Breast epithelium (tissue), 4 donors: ENCODE measurements around the gene PADI2. TPM values are rescaled to one million over a fixed set of nuclear protein-coding genes. Genes with fewer than 3 reads are reported as not detected.

Experiments used
- DNase-seq, 2 donors: peaks; one replicate each; pipeline ENCODE4 v3.0.0-alpha.2; 2019; ENCODE audit warnings: low spot score in 2 of 2
- H3K27ac ChIP-seq, 2 donors: fragments of 200-600 bp; sonication (generic) in 1 of 2; one replicate each; pipeline ENCODE4 v1.5.1; 2016 to 2019; ENCODE audit warnings: mild to moderate bottlenecking in 1 of 2
- H3K27me3 ChIP-seq, 2 donors: fragments of 200-600 bp; sonication (generic) in 1 of 2; one replicate each; pipeline versions ENCODE4 v1.5.1 to v1.6.0; 2017 to 2019; ENCODE audit warnings: control low read depth in 1 of 2, mild to moderate bottlenecking in 1 of 2
- H3K36me3 ChIP-seq: fragments of 200-600 bp; one replicate; pipeline ENCODE4 v1.5.1; 2019
- H3K4me1 ChIP-seq, 2 donors: fragments of 200-600 bp; sonication (generic); one replicate each; pipeline ENCODE4 v1.5.1; 2016 to 2019; ENCODE audit warnings: control low read depth in 1 of 2
- H3K4me3 ChIP-seq, 3 donors: fragments of 200-600 bp; sonication (generic); 1 replicate in 2 of 3; 2 replicates in 1 of 3; pipeline ENCODE4 v1.5.1; 2016 to 2019; ENCODE audit warnings: mild to moderate bottlenecking in 3 of 3, moderate library complexity in 2 of 3
- H3K9me3 ChIP-seq, 2 donors: fragments of 200-600 bp; sonication (generic) in 1 of 2; one replicate each; pipeline ENCODE4 v1.5.1; 2016 to 2019; ENCODE audit warnings: control low read depth in 1 of 2
- POLR2A ChIP-seq: fragments of 450-650 bp; IDR thresholded peaks from one replicate; pipeline ENCODE4 v1.6.1; 2016; ENCODE audit warnings: antibody characterized with exemption, mild to moderate bottlenecking, moderate library complexity
- POLR2AphosphoS5 ChIP-seq, 3 donors: sonication (generic); formaldehyde crosslinking; IDR thresholded peaks; one replicate each; pipeline ENCODE4 v1.6.1; 2017; ENCODE audit warnings: antibody characterized with exemption in 3 of 3
- intact Hi-C: fragments of 100-400 bp; cut with DNase I; formaldehyde crosslinking; loops from one replicate; pipeline ENCODE4 v1.15.1; 2023; ENCODE audit warnings: low total_unique reads
- total RNA-seq, 3 donors: library from RNA; depleted of rRNA; stranded (reverse); fragments of >200 nt; gene quantifications; one replicate each; pipeline ENCODE4 v1.1.0, GENCODE V29; 2016
- TF ChIP-seq, protein P1 (sequence below), 3 donors: fragments of 450-650 bp; IDR thresholded peaks; one replicate each; pipeline ENCODE4 v1.5.1; 2016 to 2017; ENCODE audit warnings: antibody characterized with exemption in 3 of 3, mild to moderate bottlenecking in 3 of 3, moderate library complexity in 3 of 3

Gene PADI2
- total RNA-seq, 3 donors from 2014 or later, result 0.32 to 29.4 (median 9.2) TPM

DNA sequence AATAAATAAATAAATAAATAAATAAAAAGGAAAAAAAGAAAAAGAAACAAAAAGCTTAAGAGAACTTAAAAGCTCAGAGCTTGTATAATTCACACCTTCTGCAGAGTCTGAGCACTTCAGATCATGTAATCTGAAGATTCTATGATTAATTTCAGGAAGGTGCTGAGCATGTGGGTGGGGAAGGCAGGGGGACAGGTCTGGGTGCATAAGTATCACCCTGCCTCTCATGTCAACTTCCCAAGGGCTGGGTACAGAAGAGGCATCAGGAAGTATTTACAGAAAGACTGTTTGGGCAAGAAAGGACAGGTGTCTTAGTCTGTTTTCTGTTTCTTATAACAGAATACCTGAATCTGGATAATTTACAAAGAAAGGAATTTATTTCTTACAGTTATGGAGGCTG is 20.4 kb upstream of the PADI2 start:
- no peak for DNase-seq
- intact Hi-C loops, result no loop called here
- H3K27me3 ChIP-seq, result peaks cover 0 to 12% of the 10 kb centered on the region in 2 donors
- H3K4me3 ChIP-seq, result no peak overlapping the region
- H3K4me1 ChIP-seq, result no peaks in the 10 kb centered on the region
- no peak overlapping the region for H3K27ac ChIP-seq
- H3K9me3 ChIP-seq, result no peaks in the 10 kb centered on the region
- no peaks in the 10 kb centered on the region for H3K36me3 ChIP-seq
- no peak for TF ChIP-seq POLR2AphosphoS5 (IDR thresholded peaks at IDR 0.05)
- no peak for TF ChIP-seq POLR2A
- TF ChIP-seq, protein P1, sequence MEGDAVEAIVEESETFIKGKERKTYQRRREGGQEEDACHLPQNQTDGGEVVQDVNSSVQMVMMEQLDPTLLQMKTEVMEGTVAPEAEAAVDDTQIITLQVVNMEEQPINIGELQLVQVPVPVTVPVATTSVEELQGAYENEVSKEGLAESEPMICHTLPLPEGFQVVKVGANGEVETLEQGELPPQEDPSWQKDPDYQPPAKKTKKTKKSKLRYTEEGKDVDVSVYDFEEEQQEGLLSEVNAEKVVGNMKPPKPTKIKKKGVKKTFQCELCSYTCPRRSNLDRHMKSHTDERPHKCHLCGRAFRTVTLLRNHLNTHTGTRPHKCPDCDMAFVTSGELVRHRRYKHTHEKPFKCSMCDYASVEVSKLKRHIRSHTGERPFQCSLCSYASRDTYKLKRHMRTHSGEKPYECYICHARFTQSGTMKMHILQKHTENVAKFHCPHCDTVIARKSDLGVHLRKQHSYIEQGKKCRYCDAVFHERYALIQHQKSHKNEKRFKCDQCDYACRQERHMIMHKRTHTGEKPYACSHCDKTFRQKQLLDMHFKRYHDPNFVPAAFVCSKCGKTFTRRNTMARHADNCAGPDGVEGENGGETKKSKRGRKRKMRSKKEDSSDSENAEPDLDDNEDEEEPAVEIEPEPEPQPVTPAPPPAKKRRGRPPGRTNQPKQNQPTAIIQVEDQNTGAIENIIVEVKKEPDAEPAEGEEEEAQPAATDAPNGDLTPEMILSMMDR (IDR thresholded peaks at IDR 0.05), result no peak

- H3K27ac ChIP-seq, result no peak overlapping the region
- TF ChIP-seq POLR2A, result no peak
- TF ChIP-seq, protein P1 (IDR thresholded peaks at IDR 0.05), result no peak
- TF ChIP-seq POLR2AphosphoS5 (IDR thresholded peaks at IDR 0.05), result no peak
- intact Hi-C loops, result no loop called here
- no peaks in the 10 kb centered on the region for H3K9me3 ChIP-seq
- no peak overlapping the region for H3K4me3 ChIP-seq
- H3K27me3 ChIP-seq, result peaks cover 0 to 12% of the 10 kb centered on the region in 2 donors
- H3K4me1 ChIP-seq, result no peaks in the 10 kb centered on the region
- no peaks in the 10 kb centered on the region for H3K36me3 ChIP-seq
- DNase-seq, result no peak
Measured at GRCh38 chr1:17137441-17137840, 18.2 kb upstream of the PADI2 start.

DNA sequence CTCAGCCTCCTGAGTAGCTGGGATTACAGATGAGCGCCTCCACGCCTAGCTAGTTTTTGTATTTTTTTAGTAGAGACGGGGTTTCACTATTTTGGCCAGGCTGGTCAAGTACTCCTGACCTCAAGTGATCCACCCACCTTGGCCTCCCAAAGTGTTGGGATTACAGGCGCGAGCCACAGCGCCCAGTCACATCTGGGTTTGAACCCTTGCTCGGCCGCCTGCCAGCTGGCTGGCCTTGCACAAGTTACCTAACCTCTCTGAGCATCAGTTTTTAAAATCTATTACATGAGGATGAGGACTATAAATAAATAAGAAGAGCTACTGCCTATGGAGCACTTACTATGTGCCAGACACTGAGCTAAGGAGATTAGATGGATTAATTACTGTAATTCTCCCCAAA is 17.7 kb upstream of the PADI2 start:
- intact Hi-C loops, result no loop called here
- Histone ChIP-seq H3K36me3 (no peaks in the 10 kb centered on the region), H3K27me3 (peaks cover 0 to 12% of the 10 kb centered on the region in 2 donors), H3K4me1 (no peaks in the 10 kb centered on the region), H3K4me3 (no peak overlapping the region), H3K9me3 (no peaks in the 10 kb centered on the region), H3K27ac (no peak overlapping the region)
- no peak for DNase-seq
- TF ChIP-seq, protein P1 (IDR thresholded peaks at IDR 0.05), result no peak
- TF ChIP-seq POLR2AphosphoS5 (IDR thresholded peaks at IDR 0.05), result no peak
- no peak for TF ChIP-seq POLR2A

DNA sequence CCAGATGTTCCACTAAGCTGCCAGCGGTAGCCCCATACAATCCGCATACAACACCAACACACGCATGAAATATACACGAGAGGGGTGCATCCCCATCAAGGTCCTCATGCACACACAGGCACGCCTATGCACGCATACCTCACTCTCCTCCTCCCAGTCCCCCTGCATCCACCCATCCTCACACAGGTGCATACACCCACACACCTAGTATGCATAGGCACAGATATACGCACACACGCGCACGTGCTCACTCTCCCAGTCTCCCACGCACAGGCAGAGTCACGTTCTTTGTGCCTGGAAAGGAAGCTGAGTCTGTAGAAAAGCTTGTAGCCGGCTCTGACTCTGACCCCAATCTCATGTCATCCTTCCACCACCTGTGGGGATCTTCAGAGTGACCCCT is 16.9 kb upstream of the PADI2 start:
- H3K36me3 ChIP-seq, result no peaks in the 10 kb centered on the region
- DNase-seq, result no peak
- no peak overlapping the region for H3K4me3 ChIP-seq
- intact Hi-C loops, result no loop called here
- H3K27me3 ChIP-seq, result peaks cover 0 to 12% of the 10 kb centered on the region in 2 donors
- H3K27ac ChIP-seq, result no peak overlapping the region
- no peaks in the 10 kb centered on the region for H3K4me1 ChIP-seq
- TF ChIP-seq POLR2A (no peak), POLR2AphosphoS5 (IDR thresholded peaks at IDR 0.05) (no peak)
- TF ChIP-seq, protein P1 (IDR thresholded peaks at IDR 0.05), result no peak
- H3K9me3 ChIP-seq, result no peaks in the 10 kb centered on the region

DNA sequence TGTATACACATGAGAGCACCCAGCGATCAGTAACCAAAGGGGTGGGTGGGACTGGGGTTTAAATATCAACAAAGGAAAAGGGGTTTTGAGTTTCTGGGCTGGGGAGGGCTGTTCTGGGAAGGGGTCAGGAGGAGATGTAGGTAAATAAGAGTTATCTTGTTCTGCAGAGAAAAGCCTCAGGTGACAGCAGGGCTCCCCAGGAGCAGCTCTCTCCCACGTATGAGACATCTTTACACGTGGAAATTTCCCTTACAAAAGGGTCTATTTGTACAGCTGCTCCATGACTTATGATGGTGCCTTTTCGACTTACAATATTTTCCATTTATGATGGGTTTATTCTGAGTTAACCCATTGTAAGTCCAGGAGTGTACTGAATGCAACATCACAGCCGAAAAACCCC is 16.3 kb upstream of the PADI2 start:
- no peaks in the 10 kb centered on the region for H3K36me3 ChIP-seq
- no peak for DNase-seq
- no peak overlapping the region for H3K4me3 ChIP-seq
- TF ChIP-seq POLR2AphosphoS5 (IDR thresholded peaks at IDR 0.05), result no peak
- TF ChIP-seq, protein P1 (IDR thresholded peaks at IDR 0.05), result no peak
- TF ChIP-seq POLR2A, result no peak
- no peaks in the 10 kb centered on the region for H3K9me3 ChIP-seq
- peaks cover 0 to 12% of the 10 kb centered on the region in 2 donors for H3K27me3 ChIP-seq
- H3K4me1 ChIP-seq, result no peaks in the 10 kb centered on the region
- no peak overlapping the region for H3K27ac ChIP-seq
- intact Hi-C loops, result no loop called here
